OCI-LY3 (cell line): Measurements from ENCODE around the gene CDH4.

Experiments
- H2AFZ ChIP-seq: fragments of 200-600, 300-600 bp; shearing (Covaris generic); 2 replicates; pipeline ENCODE4 v1.6.0; 2014; ENCODE audit warnings: antibody characterized with exemption, low read depth, low read length
- H3K27ac ChIP-seq: fragments of 200-600, 300-600 bp; sonication (generic); 2 replicates; pipeline ENCODE4 v1.5.1; 2014; ENCODE audit warnings: mild to moderate bottlenecking, low read length, moderate library complexity, mixed read lengths
- H3K27me3 ChIP-seq: fragments of 200-600, 300-600 bp; sonication (generic); 2 replicates; pipeline ENCODE4 v1.6.1; 2014; ENCODE audit warnings: low read depth, low read length, mixed read lengths
- H3K36me3 ChIP-seq: fragments of 200-600, 300-600 bp; sonication (generic); replicated peaks from 2 replicates; pipeline ENCODE3; 2014; ENCODE audit warnings: low read depth, low read length, mixed read lengths
- H3K4me1 ChIP-seq: fragments of 300-600, 200-600 bp; sonication (generic); 2 replicates; pipeline ENCODE4 v1.6.1; 2014; ENCODE audit warnings: low read length, mixed read lengths
- H3K4me2 ChIP-seq: fragments of 200-600, 300-600 bp; sonication (generic); 2 replicates; pipeline ENCODE4 v1.6.1; 2014; ENCODE audit warnings: low read length, mixed read lengths
- H3K4me3 ChIP-seq: fragments of 300-600, 200-600 bp; sonication (generic); 2 replicates; pipeline ENCODE4 v1.5.1; 2014; ENCODE audit warnings: antibody characterized with exemption, mild to moderate bottlenecking, low read length, moderate library complexity
- H3K79me2 ChIP-seq: fragments of 300-600, 200-600 bp; shearing (Covaris generic); 2 replicates; pipeline ENCODE4 v1.6.1; 2014; ENCODE audit warnings: mild to moderate bottlenecking, low read length, mixed read lengths
- H3K9ac ChIP-seq: fragments of 300-600, 200-600 bp; shearing (Covaris generic); 2 replicates; pipeline ENCODE4 v1.6.0; 2014; ENCODE audit warnings: mild to moderate bottlenecking, low read length, moderate library complexity
- H3K9me3 ChIP-seq: fragments of 200-600, 300-600 bp; shearing (Covaris generic); 2 replicates; pipeline ENCODE4 v1.6.1; 2014; ENCODE audit warnings: low read length, mixed read lengths; ENCODE audit not compliant: insufficient read depth
- H4K20me1 ChIP-seq: fragments of 200-600, 300-600 bp; sonication (generic); 2 replicates; pipeline ENCODE4 v1.6.1; 2016; ENCODE audit warnings: low read length, mixed read lengths; ENCODE audit not compliant: insufficient read depth
- EZH2phosphoT487 ChIP-seq: fragments of 200-600 bp; shearing (Covaris generic); IDR thresholded peaks from 2 replicates; pipeline ENCODE4 v1.6.1; 2018; ENCODE audit warnings: antibody characterized with exemption, mixed run types, low read depth
- TF ChIP-seq, protein P1 (sequence below): fragments of 200-600, 300-600 bp; sonication (generic); IDR thresholded peaks from 2 replicates; pipeline ENCODE4 v1.5.1; 2014; ENCODE audit warnings: antibody characterized with exemption, low read length, low read depth

CDH4 gene

DNA sequence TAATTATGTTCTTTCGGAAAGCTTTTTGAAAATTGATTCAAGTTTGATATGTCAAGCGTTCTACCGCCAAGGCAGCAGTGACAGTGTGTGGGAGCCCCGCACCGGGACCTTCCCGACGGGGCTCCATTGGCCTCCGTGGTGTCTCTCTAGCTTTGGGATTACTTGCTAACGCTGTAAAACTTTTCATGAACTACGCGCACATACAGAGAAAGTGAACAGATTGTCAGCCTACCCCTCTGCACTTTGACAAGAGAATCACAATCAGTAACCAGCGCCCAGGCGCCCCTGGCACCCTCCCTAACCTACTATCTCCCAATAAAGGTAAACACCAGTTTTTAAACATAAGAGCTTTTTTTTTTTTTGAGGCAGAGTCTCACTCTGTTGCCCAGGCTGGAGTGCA, 274.8 kb downstream of the CDH4 start:
- no peak for TF ChIP-seq EZH2phosphoT487
- TF ChIP-seq, protein P1, sequence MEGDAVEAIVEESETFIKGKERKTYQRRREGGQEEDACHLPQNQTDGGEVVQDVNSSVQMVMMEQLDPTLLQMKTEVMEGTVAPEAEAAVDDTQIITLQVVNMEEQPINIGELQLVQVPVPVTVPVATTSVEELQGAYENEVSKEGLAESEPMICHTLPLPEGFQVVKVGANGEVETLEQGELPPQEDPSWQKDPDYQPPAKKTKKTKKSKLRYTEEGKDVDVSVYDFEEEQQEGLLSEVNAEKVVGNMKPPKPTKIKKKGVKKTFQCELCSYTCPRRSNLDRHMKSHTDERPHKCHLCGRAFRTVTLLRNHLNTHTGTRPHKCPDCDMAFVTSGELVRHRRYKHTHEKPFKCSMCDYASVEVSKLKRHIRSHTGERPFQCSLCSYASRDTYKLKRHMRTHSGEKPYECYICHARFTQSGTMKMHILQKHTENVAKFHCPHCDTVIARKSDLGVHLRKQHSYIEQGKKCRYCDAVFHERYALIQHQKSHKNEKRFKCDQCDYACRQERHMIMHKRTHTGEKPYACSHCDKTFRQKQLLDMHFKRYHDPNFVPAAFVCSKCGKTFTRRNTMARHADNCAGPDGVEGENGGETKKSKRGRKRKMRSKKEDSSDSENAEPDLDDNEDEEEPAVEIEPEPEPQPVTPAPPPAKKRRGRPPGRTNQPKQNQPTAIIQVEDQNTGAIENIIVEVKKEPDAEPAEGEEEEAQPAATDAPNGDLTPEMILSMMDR = no peak
- Histone ChIP-seq H3K79me2 (no peaks in the 10 kb centered on the region), H3K27me3 (no peaks in the 10 kb centered on the region), H3K27ac (no peak overlapping the region), H4K20me1 (no peaks in the 10 kb centered on the region), H3K4me1 (no peaks in the 10 kb centered on the region), H3K36me3 (no peaks in the 10 kb centered on the region), H3K9me3 (no peaks in the 10 kb centered on the region), H3K9ac (no peak overlapping the region), H3K4me3 (no peak overlapping the region), H3K4me2 (no peak overlapping the region), H2AFZ (no peak overlapping the region)

- Histone ChIP-seq H3K4me1 (no peaks in the 10 kb centered on the region), H3K4me2 (no peak overlapping the region), H2AFZ (no peak overlapping the region), H3K9ac (no peak overlapping the region), H3K4me3 (no peak overlapping the region), H4K20me1 (no peaks in the 10 kb centered on the region), H3K27ac (no peak overlapping the region), H3K79me2 (no peaks in the 10 kb centered on the region), H3K27me3 (no peaks in the 10 kb centered on the region), H3K9me3 (no peaks in the 10 kb centered on the region), H3K36me3 (no peaks in the 10 kb centered on the region)
- TF ChIP-seq, protein P1 = no peak
- TF ChIP-seq EZH2phosphoT487 = no peak
These were observed 275.6 kb downstream of the CDH4 start for GRCh38 chr20:61527626-61528025.

DNA sequence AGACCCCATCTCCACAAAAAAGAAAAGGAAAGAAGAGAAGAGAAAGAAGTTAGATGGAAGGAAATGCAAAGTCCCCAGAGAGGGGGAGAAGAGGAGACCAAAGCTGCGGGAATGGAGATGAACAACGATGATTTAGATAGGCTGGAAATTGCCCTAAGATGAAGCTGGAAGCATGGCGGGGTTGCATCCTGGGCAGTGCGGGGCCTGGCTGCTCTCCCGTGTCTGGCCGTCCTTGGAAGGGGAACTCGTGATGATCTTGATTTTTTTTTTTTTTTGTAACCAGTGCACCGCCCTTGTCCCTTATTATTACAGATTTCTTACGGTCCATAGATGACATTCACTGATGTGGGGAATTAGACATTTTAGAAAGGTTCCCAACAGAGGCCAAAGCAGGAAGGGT, 276.5 kb downstream of the CDH4 start:
- no peaks in the 10 kb centered on the region for H3K27me3 ChIP-seq
- H3K4me2 ChIP-seq = no peak overlapping the region
- H3K9ac ChIP-seq = no peak overlapping the region
- no peak for TF ChIP-seq EZH2phosphoT487
- TF ChIP-seq, protein P1 = no peak
- no peak overlapping the region for H3K4me3 ChIP-seq
- H3K79me2 ChIP-seq = no peaks in the 10 kb centered on the region
- H4K20me1 ChIP-seq = no peaks in the 10 kb centered on the region
- H3K9me3 ChIP-seq = no peaks in the 10 kb centered on the region
- no peaks in the 10 kb centered on the region for H3K36me3 ChIP-seq
- no peak overlapping the region for H2AFZ ChIP-seq
- no peaks in the 10 kb centered on the region for H3K4me1 ChIP-seq
- H3K27ac ChIP-seq = no peak overlapping the region

DNA sequence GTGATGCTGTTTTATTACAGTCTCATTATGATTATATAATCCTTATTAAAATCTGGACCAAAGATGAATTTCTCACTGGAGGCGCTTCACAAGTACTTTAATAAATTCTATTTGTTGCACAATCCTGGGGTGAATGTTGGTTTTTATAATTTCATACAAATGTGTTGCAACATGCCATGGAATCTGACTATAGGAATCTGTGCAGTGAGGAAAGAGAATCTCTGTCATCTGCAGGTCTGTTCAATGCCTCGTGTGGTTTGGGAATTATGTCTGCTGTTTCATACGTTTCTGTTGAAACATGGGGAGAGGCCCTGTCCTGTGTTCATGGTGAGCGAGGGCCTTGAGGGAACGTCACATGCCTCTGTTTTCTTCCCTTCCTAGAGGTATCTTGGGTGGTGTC, 277.3 kb downstream of the CDH4 start:
- Histone ChIP-seq H2AFZ (no peak overlapping the region), H3K36me3 (no peaks in the 10 kb centered on the region), H3K4me3 (no peak overlapping the region), H3K27me3 (no peaks in the 10 kb centered on the region), H3K9me3 (no peaks in the 10 kb centered on the region), H3K27ac (no peak overlapping the region), H3K79me2 (no peaks in the 10 kb centered on the region), H3K9ac (no peak overlapping the region), H3K4me2 (no peak overlapping the region), H4K20me1 (no peaks in the 10 kb centered on the region), H3K4me1 (no peaks in the 10 kb centered on the region)
- TF ChIP-seq, protein P1 = no peak
- no peak for TF ChIP-seq EZH2phosphoT487
